Measurements from ENCODE around the gene ZNF786.
"Not testable (repeated sequence)": the region's sequence is repeated elsewhere in the genome, so short reads cannot be mapped to it uniquely, and the experiment has no call there.

The ZNF786 gene

GRCh38 chr7:149081914-149082313 is 8.6 kb downstream of the ZNF786 start:
- DNase-seq, result no peak

DNA sequence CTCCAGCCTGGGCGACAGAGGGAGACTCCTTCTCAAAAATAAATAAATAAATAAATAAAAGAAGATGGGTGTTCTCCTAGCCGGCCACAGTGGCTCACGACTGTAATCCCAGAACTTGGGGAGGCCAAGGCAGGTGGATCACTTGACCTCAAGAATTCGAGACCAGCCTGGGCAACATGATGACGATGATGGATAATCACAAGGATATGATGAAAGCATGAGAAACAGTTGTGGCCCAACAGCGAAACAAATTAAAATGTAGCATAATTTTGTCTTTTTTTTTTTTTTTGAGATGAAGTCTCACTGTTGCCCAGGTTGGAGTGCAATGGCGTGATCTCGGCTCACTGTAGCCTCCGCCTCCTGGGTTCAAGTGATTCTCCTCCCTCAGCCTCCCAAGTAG is 12.9 kb downstream of the ZNF786 start:
- no peak for DNase-seq

GRCh38 chr7:149075286-149075685 is 15.2 kb downstream of the ZNF786 start:
- DNase-seq, result no peak

- no peak for DNase-seq
Observed at GRCh38 chr7:149074116-149074885, 16.2 kb downstream of the ZNF786 start.

- no peak for DNase-seq
Observed at GRCh38 chr7:149072438-149072775, 18.1 kb downstream of the ZNF786 start.

DNA sequence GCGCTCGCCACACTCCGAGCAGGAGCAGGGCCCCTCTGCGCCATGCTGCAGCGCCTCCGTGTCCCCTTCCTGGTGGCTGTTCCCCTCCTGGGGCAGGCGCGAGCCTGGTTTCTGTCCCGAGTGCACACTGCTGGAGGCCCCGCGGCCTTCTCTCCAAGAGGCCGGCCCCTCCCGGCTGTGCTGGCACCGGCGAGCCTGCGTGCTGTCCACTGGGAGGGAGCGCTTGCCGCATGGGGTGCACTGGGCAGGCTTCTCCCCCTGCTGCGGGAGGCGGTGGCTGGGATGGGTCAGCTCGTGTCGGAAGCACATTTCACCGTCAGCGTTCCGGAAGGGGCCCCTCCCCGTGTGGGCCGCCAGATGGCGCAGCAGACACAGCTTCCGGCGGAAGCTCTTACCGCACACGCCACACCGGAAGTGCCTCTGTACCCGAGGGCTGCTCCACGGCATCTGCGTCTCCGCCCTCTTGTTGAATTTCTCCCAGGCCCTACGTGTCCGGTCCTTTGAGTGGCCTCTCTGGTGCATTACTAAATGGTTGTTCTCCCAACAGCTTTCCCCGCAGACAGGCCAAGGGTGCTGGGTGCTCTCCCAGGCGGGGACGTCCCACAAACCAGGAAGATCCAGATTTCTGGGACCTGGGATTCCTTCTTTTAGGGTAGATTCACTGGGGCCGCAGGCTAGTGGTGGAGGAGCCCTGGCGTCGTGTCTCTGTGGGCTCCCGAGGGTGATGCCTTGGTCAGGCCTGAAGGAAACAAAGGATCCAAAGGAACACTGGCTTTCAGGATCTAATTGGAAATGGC is 18.7 kb downstream of the ZNF786 start:
- no peak for DNase-seq

DNA sequence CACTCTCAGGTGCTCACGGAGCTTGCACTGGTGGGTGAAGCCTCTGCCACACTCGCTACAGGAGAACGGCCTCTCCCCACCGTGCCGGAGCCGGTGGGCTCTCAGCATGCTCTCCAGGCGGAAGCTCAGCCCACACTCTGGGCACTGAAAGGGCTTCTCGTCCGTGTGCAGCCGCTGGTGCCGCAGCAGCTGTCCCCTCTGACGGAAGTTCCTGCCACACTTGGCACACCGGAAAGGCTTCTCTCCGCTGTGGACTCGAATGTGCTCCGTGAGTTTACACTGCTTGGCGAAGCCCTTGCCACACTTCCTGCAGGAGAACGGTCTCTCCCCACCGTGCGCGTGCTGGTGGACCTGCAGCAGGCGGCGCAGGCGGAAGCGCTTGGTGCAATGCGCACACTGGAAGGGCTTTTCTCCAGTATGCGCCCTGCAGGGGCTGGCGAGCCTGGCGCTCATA is 19.3 kb downstream of the ZNF786 start:
- no peak for DNase-seq

DNA sequence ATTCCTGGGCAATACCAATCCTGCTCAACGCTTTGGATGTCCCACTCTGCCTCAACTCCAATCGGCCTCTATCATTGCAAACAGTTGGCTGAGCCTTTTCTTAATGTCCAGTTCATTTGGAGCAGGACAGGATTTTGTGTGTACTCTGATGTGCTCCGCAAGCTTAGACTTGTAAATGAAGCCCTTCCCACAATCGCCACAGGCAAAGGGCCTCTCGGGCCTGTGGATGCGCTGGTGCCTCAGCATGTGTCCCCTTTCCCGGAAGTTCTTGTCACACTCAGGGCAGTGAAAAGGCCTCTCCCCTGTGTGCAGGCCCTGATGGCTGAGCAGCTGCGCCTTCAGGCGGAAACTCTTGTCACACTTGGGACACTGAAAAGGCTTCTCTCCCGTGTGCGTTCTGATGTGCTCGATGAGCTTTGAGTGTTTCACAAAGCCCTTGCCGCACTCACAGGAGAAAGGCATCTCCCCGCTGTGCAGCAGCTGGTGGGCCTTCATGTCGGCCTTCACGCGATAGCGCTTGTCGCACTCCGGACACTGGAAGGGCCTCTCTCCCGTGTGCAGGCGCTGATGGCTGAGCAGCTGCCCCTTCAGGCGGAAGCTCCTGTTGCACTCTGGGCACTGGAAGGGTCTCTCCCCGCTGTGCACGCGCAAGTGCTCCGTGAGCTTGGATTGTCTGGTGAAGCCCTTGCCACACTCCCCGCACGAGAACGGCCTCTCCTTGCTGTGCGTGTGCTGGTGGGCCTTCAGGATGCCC is 20.0 kb downstream of the ZNF786 start:
- DNase-seq, result no peak

DNA sequence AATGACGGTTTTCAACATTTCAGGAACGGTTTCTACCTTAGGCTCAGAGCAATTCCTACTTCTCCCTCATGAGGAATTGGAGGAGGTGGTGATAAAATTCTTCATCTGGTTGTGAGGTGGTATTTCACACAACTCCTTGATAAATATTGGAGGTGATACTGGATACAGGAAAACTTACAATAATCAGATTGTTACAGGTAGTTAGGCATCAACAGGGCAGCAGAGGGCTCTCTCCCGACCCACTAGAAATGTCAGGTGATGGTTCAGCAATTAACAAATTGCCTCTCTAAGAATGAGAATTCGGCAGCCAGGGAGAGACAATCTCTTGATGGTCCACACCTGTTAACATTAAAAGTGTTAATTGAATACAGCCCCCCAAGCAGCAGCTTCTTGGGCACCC is 22.6 kb downstream of the ZNF786 start:
- DNase-seq, result no peak

GRCh38 chr7:149063476-149063875 is 27.0 kb downstream of the ZNF786 start:
- no peak for DNase-seq

DNA sequence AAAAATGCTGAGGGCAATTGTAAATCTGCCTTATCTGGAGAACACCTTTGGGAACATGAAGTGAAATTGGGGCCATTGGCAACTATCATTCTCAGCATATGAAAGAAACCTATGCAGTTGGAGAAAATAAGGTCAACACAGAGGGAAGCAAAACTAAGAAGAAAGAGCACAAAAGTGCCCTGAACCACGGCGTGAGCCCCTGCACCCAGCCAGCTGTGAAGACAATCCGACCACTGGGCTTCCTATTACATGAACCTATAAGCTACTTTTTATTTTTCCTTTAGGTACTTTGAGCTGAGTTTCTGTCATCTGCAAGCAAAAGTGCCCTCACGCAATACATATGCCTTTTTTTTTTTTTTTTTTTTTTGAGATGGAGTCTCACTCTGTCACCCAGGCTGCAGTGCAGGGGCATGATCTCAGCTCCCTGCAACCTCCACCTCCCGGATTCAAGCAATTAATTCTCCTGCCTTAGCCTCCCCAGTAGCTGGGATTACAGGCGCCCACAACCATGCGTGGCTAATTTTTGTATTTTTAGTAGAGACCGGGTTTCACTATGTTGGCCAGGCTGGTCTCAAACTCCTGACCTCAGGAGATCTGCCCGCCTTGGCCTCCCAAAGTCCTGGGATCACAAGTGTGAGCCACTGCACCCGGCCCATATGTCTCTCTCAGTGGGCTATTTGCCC is 28.2 kb downstream of the ZNF786 start:
- DNase-seq, result not testable (repeated sequence)

- DNase-seq, result no peak
Observed at GRCh38 chr7:149060156-149060555, 30.4 kb downstream of the ZNF786 start.

GRCh38 chr7:149053885-149054284 is 36.6 kb downstream of the ZNF786 start:
- DNase-seq, result no peak

GRCh38 chr7:149053384-149053783 is 37.1 kb downstream of the ZNF786 start:
- DNase-seq, result no peak

DNA sequence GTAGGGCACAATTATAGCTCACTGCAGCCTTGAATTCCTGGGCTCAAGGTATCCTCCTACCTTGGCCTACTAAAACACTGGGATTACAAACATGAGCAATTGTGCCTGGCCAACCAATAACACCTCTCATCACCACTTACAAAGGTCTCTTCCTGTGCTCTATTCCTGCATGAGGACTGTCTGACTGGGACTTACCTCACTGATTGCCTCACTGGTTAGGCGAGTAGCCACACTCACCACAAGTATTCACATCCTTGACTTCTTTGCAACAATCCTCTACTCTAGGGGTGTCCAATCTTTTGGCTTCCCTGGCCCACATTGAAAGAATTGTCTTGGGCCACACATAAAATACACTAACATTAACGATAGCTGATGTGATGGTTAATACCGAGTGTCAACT is 39.6 kb downstream of the ZNF786 start:
- no peak for DNase-seq

DNA sequence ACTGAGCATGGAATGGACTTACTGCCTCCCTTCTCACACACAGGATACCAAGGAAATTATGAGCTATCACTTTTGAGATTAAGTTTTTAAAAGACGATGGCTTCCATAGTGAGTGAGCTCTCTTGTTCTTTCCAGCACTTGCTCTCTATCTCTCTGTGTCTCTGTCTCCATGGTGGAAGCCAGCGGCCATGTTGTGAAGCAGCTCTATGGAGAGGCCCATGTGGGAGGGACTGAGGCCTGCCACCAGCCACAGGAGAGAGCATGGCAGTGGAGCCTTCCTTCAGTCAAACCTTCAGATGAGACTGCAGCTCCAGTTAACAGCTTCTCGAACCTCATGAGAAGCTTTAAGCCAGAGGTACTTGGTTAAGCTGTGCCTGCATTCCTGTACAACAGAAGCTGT is 41.7 kb downstream of the ZNF786 start:
- no peak for DNase-seq

GRCh38 chr7:149046416-149046815 is 44.1 kb downstream of the ZNF786 start:
- DNase-seq, result no peak

DNA sequence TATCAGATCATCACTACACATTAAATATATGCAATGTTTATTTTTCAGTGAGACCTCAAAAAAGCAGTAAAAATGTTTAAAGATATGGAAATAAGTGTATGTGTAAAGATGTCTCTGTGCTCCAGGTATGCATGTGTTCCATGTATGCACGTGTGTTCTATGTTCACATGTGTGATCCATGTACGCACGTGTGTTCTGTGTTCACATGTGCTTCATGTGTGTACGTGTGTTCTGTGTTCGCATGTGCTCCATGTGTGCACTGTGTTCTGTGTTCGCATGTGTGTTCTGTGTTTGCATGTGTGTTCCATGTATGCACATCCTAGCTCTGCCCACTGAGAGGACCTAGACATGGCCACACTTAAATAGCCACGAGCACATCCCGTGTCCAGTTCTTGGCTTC is 46.6 kb downstream of the ZNF786 start:
- no peak for DNase-seq

DNA sequence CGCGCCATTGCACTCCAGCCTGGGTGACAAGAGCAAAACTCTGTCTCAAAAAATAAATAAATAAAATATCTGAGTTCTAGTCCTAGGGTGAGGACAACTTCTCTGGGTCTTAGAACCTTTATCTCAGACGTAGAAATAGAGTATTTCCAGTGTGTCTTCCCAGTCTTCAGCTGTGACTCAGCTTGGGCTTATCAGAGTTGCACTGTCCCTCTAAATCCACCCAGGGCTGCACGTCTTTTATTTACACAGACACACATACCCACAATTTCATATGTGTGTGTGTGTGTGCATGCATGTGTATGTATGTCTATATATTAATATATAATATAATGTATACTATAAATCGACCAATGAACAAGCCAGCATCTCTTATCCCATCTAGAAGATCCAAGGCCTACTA is 49.2 kb downstream of the ZNF786 start:
- no peak for DNase-seq

- DNase-seq, result not testable (repeated sequence)
Observed at GRCh38 chr7:149038641-149039040, 51.9 kb downstream of the ZNF786 start.

DNA sequence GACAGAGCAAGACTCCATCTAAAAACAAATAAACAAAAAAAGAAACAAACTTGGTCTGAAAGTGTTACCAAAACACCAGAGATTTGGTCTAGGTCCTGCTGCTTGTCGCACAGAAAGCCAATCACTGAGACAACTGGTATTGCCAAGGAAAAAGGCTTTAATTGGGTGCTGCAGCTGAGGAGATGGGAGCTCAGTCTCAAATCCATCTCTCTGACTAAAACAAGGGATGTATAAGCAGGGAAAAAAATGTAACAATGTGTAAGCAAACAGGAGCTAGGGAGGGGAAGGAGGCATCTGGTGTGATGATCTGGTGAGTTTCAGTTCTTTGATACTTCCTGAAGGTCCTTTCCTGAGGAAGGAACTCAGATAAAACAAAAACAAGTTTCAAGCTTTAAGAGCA is 53.8 kb downstream of the ZNF786 start:
- no peak for DNase-seq

DNA sequence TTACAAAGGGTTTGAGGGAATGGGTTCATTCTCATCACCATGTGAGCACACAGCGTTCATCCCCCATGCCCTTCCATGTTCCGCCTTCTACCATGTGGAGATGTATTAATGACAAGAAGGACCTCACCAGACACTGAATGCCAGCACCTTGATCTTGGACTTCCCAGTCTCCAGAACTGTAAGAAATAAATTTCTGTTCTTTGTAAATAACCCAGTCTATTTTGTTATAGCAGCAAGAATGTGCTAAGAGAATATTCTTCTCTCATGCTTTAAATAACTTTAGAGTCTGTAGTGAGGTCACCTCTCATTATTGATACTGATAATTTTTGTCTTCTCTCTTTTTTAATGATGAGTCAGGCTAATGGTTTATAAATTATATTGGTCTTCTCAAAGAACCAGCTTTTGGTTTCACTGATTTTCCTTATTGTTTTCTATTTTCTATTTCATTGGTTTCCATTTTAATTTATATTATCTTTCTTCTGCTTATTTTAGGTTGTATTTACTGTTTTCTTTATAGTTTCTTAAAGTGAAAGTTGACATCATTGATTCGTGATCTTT is 59.1 kb downstream of the ZNF786 start:
- DNase-seq, result no peak

DNA sequence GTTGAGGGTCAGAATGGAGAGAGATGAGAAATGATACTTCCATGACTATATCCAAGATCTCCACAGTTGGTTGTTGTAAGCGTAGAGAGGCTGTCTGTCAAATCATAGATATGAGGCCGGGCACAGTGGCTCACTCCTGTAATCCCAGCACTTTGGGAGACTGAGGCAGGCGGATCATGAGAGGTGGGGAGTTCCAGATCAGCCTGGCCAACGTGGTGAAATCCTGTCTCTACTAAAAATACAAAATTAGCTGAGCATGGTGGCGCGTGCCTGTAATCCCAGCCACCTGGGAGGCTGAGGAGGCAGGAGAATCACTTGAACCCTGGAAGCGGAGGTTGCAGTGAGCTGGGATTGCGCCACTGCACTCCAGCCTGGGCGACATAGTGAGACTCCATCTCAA is 60.1 kb downstream of the ZNF786 start:
- not testable (repeated sequence) for DNase-seq
